GM12864 (cell line): ENCODE data around the gene HERC6.
"Not testable (repeated sequence)": the region's sequence is repeated elsewhere in the genome, so short reads cannot be mapped to it uniquely, and the experiment has no call there.

ENCODE experiments used
- DNase-seq: peaks from one replicate; pipeline ENCODE4 v3.0.0-alpha.2; 2011; ENCODE audit warnings: low read depth
- H3K4me3 ChIP-seq: 2 replicates; pipeline ENCODE4 v1.5.1; 2011; ENCODE audit warnings: mild to moderate bottlenecking, low read depth, low read length, control low read depth
- TF ChIP-seq, protein P1 (sequence below): IDR thresholded peaks from 2 replicates; pipeline ENCODE4 v1.5.1; 2011; ENCODE audit warnings: low read depth, mild to moderate bottlenecking, moderate library complexity, low read length, control low read depth, inconsistent platforms; ENCODE audit errors: missing control alignments

The HERC6 gene

DNA sequence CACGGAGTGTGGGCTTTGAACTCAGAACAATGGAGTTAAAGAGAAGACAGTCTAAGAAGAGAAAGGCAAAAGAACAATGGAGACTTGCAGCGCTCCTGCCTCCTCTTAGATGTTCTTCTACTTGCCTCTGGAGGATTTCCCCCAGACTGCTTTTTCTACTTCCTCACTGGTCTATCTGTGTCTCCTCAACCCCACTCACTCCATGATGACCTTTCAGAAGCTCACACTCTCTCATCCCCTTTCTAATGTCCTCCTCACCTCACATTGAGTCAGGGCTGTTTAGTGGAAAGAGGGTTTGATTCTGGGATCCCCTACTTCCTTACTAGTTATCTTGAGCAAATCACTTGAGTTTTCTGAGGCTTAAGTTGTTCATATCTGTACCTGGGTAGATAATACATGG lies 12.2 kb upstream of the HERC6 start:
- TF ChIP-seq, protein P1, sequence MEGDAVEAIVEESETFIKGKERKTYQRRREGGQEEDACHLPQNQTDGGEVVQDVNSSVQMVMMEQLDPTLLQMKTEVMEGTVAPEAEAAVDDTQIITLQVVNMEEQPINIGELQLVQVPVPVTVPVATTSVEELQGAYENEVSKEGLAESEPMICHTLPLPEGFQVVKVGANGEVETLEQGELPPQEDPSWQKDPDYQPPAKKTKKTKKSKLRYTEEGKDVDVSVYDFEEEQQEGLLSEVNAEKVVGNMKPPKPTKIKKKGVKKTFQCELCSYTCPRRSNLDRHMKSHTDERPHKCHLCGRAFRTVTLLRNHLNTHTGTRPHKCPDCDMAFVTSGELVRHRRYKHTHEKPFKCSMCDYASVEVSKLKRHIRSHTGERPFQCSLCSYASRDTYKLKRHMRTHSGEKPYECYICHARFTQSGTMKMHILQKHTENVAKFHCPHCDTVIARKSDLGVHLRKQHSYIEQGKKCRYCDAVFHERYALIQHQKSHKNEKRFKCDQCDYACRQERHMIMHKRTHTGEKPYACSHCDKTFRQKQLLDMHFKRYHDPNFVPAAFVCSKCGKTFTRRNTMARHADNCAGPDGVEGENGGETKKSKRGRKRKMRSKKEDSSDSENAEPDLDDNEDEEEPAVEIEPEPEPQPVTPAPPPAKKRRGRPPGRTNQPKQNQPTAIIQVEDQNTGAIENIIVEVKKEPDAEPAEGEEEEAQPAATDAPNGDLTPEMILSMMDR = no peak
- no peak for DNase-seq
- H3K4me3 ChIP-seq = no peak overlapping the region

DNA sequence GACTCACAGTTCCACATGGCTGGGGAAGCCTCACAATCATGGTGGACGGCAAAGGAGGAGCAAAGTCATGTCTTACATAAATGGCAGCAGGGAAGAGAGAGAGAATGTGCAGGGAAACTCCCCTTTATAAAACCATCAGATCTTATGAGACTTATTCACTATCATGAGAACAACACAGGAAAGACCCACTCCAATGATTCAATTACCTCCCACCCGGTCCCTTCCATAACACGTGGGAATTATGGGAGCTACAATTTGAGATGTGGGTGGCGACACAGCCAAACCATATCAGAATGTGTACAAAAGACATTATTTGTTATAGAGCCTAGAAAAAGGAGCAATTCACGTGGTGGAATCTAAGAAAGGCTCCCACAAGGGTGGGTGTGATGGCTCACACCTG lies 10.8 kb upstream of the HERC6 start:
- TF ChIP-seq, protein P1 = no peak
- no peak for DNase-seq
- no peak overlapping the region for H3K4me3 ChIP-seq

DNA sequence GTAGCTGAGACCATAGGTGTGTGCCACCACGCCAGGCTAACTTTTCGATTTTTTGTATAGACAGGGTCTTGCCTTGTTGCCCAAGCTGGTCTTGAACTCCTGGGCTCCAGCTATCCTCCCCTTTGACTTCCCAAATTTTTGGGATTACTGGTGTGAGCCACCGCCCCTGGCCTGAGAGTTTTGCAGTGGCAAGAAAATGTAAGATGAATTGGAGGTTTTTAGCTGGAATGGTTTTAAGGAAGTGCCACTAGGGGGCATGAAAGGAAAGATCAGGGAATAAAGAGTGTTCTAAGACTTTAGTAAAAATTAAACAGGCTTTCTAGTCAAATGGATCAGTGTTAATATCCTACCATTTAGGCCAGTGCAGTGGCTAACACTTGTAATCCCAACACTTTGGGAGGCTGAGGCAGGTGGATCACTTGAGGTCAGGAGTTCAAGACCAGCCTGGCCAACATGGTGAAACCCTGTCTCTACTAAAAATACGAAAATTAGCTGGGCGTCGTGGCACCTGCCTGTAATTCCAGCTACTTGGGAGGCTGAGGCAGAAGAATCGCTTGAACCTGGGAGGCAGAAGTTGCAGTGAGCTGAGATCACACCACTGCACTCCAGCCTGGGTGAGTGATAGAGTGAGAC lies 9.4 kb upstream of the HERC6 start:
- H3K4me3 ChIP-seq, DNase-seq: not testable (repeated sequence)
- TF ChIP-seq, protein P1 = peak; percentile 55

DNA sequence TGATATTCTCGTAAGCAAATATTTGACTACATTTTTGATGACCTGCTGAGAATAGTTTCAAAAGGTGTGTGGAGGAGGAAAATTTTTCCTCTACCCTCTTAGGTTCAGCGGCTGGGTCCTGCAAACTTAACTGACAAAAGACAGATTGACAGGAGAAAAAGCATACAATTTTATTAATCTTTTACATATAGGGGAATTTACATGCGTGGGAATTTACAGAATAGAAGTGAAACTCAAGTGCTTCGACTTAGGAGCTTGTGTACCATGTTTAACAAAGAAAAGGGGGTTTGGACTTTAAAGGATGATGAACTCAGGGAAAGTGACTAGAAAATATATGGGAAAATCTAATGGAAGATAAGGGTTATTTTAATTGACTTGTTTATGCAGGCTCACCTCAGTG lies 2.5 kb downstream of the HERC6 start:
- TF ChIP-seq, protein P1 = no peak
- DNase-seq = no peak

DNA sequence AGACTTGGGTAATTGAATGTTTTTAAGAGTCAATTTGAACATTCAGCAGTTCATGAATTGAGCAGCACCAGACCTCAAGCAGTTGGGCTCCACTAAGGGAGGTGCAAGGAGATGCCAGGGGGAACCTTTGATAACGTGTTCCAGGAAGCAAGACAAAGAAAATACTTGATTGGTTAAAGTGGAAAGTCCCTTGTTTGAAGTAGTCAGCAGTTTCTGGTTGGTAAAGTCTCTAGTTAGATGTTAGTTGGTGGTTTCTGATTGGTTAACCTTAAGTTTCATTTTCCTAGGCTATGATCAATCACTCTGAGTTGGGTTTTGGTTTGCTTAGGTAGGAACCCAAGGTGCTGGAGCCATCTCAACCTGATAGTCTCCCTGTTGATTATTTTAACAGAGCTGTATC lies 4.0 kb downstream of the HERC6 start:
- peak; percentile 47 for DNase-seq
- no peak overlapping the region for H3K4me3 ChIP-seq

More for the DNA sequence above, 2.5 kb downstream of the HERC6 start:
- H3K4me3 ChIP-seq = no peak overlapping the region

DNA sequence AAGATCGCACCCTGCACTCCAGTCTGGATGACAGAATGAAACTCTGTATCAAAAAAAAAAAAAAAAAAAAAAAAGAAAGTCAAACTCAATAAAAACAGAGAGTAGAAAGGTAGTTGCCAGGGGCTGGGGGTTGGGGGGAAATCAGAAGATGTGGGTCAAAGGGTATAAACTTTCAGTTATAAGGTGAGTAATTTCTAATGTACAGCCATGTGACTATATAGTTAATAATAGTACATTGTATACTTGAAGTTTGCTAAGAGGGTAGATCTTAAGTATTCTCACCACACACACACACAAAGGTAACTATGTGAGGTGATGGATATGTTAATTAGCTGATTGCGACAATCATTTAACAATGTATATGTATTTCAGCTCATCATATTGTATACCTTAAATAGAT lies 11.5 kb downstream of the HERC6 start:
- TF ChIP-seq, protein P1 = no peak
- H3K4me3 ChIP-seq = no peak overlapping the region
- DNase-seq = no peak

More for the DNA sequence above, 4.0 kb downstream of the HERC6 start:
- TF ChIP-seq, protein P1 = no peak

DNA sequence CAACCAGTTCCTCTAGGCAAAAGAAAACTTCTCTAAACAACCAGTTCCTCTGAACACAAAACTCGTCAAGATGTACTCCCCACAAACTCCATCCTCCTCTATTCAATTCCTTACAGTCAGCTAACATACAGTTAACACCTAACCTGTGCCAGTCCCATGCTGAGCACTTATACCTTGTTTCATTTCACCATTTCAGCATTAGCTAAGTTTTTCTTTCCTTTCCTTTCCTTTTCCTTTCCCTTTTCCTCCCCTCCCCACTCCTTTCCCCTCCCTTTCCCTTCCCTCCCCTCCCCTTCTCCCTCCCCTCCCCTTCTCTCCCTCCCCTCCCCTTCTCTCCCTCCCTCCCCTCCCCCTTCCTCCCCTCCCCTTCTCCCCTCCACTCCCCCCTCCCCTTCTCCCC lies 13.1 kb downstream of the HERC6 start:
- H3K4me3 ChIP-seq = no peak overlapping the region
- no peak for DNase-seq
- TF ChIP-seq, protein P1 = no peak
